ENCODE results near the gene ORC2.

DNA sequence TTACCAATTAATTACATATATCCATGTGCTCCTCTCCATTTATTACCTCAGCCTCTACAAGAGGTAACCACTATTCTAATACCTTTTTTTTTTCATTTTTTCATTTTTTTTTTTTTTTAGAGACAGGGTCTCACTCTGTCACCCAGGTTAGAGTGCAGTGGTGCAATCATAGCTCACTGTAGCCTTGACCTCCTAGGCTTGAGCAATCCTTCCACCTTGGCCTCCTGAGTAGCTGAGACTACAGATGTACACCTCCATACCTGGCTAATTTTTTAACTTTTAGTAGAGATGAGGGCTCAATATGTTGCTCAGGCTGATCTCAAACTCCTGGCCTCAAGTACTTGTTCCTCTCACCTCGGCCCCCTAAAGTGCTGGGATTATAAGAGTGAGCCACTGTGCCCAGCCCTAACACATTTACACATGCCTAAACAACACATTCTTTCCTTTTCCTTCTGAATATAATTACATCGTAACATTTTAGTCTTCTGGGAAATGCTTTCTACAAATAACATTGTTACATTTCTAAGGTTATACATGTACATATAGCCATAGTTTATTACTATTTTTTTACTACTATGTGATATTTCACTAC, 85.1 kb downstream of the ORC2 start:
- TF ChIP-seq, protein P1, sequence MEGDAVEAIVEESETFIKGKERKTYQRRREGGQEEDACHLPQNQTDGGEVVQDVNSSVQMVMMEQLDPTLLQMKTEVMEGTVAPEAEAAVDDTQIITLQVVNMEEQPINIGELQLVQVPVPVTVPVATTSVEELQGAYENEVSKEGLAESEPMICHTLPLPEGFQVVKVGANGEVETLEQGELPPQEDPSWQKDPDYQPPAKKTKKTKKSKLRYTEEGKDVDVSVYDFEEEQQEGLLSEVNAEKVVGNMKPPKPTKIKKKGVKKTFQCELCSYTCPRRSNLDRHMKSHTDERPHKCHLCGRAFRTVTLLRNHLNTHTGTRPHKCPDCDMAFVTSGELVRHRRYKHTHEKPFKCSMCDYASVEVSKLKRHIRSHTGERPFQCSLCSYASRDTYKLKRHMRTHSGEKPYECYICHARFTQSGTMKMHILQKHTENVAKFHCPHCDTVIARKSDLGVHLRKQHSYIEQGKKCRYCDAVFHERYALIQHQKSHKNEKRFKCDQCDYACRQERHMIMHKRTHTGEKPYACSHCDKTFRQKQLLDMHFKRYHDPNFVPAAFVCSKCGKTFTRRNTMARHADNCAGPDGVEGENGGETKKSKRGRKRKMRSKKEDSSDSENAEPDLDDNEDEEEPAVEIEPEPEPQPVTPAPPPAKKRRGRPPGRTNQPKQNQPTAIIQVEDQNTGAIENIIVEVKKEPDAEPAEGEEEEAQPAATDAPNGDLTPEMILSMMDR (IDR thresholded peaks at IDR 0.05): no peak
- no peak for TF ChIP-seq POLR2A (IDR thresholded peaks at IDR 0.05)
- no peak for TF ChIP-seq POLR2AphosphoS5 (IDR thresholded peaks at IDR 0.05)
